ACC112 (cell line): ENCODE results near the gene DCTN3.

ENCODE experiments used
- H2AFZ ChIP-seq: fragments of 200-600 bp; sonication (generic); one replicate; pipeline ENCODE4 v1.6.0; 2017; ENCODE audit warnings: antibody characterized with exemption, low read length; ENCODE audit not compliant: unreplicated experiment
- H3K27ac ChIP-seq: fragments of 200-600 bp; sonication (generic); 2 replicates; pipeline ENCODE4 v1.5.1; 2014; ENCODE audit warnings: low read depth, mild to moderate bottlenecking, antibody characterized with exemption, low read length, moderate library complexity
- H3K27me3 ChIP-seq: fragments of 200-600 bp; sonication (generic); 2 replicates; pipeline ENCODE4 v1.6.1; 2014; ENCODE audit warnings: mild to moderate bottlenecking, antibody characterized with exemption, low read length, moderate library complexity, mixed read lengths; ENCODE audit not compliant: insufficient read depth
- H3K36me3 ChIP-seq: fragments of 200-600 bp; sonication (generic); 2 replicates; pipeline ENCODE4 v1.6.1; 2016; ENCODE audit warnings: mild to moderate bottlenecking, antibody characterized with exemption, low read length, moderate library complexity, mixed read lengths; ENCODE audit not compliant: insufficient read depth
- H3K4me1 ChIP-seq: fragments of 200-600 bp; sonication (generic); one replicate; pipeline ENCODE4 v1.6.1; 2016; ENCODE audit warnings: low read length, mixed read lengths; ENCODE audit not compliant: insufficient read depth, unreplicated experiment, control insufficient read depth
- H3K4me3 ChIP-seq: fragments of 200-600 bp; sonication (generic); 2 replicates; pipeline ENCODE4 v1.5.1; 2014; ENCODE audit warnings: mild to moderate bottlenecking, low read depth, low read length
- H3K79me2 ChIP-seq: fragments of 200-600 bp; sonication (generic); one replicate; pipeline ENCODE4 v1.6.0; 2016; ENCODE audit warnings: low read length; ENCODE audit not compliant: control insufficient read depth, unreplicated experiment, insufficient read depth

The DCTN3 gene

DNA sequence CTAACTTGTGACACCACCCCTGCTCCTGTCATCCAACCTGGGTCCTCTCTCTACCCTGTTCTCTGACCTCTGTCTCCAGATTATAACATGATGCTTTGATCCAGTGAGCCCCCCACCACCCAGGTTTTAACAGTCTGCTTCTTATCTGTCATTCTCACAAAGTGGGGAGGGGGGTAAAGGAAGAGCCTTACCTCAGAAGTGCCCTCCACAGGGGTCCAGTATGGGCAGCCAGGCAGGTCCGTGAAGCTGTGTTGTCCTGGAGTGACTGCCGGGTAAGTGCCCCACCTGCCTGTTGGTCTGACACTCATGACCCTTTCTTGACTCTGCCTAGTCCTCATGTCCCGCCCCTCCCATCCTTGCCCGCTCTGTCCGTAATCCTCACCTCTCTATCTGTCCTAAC is 35.1 kb upstream of the DCTN3 start:
- Histone ChIP-seq H2AFZ (no peak overlapping the region), H3K36me3 (no peaks in the 10 kb centered on the region), H3K27me3 (no peaks in the 10 kb centered on the region), H3K4me1 (peaks cover 35% of the 10 kb centered on the region), H3K27ac (no peak overlapping the region), H3K4me3 (no peak overlapping the region), H3K79me2 (no peaks in the 10 kb centered on the region)

GRCh38 chr9:34654323-34655051 is 34.2 kb upstream of the DCTN3 start:
- Histone ChIP-seq H3K36me3 (no peaks in the 10 kb centered on the region), H3K27ac (no peak overlapping the region), H3K27me3 (no peaks in the 10 kb centered on the region)

GRCh38 chr9:34653151-34654072 is 33.1 kb upstream of the DCTN3 start:
- Histone ChIP-seq H3K4me3 (peak overlapping the region; percentile 76), H3K36me3 (no peaks in the 10 kb centered on the region), H2AFZ (peak overlapping the region; percentile 53), H3K27ac (peak overlapping the region; percentile 41), H3K79me2 (peaks cover under 1% of the 10 kb centered on the region), H3K27me3 (no peaks in the 10 kb centered on the region), H3K4me1 (peaks cover 35% of the 10 kb centered on the region)

More at GRCh38 chr9:34654323-34655051, 34.2 kb upstream of the DCTN3 start:
- peaks cover 35% of the 10 kb centered on the region for H3K4me1 ChIP-seq
- no peak overlapping the region for H2AFZ ChIP-seq
- no peaks in the 10 kb centered on the region for H3K79me2 ChIP-seq
- no peak overlapping the region for H3K4me3 ChIP-seq

GRCh38 chr9:34652602-34653000 is 32.3 kb upstream of the DCTN3 start:
- Histone ChIP-seq H3K36me3 (no peaks in the 10 kb centered on the region), H2AFZ (peak overlapping the region; percentile 53), H3K4me3 (peak overlapping the region; percentile 76), H3K79me2 (peaks cover 8% of the 10 kb centered on the region), H3K27ac (peak overlapping the region; percentile 41), H3K4me1 (peaks cover 42% of the 10 kb centered on the region), H3K27me3 (no peaks in the 10 kb centered on the region)

DNA sequence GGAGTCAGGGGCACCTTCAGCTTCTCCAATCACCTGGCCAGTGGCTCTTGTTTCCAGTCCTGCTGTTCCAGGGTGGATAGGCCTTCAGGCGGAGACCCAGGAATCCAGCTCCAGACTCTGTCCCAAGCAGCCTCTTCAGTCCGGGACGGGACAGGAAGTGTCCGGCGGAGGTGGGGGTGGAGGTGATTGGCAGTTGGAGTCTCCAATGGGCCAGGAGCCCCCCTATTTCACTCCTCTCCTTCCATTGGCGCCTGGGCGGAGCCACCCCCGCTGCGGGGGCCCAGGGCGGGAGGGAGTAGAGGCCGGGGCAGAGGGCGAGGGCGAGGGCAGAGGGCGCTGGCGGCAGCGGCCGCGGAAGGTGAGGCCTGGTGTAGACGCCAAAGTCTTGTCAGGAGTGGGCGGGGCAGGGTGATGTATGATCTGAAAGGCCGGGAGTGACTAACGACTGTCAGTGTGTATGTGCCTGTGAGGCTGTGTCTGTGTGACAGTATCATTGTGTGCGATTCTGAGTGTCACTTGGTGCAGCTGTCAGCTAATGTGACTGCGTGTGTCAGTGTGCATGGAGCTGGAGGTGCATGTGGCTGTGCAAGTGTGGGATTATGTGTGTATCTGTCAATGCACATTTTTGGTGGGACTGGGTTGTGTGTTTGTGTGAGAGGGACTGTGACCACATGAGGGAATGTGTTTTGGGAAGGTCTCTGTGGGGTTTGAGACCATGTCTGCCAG is 31.7 kb upstream of the DCTN3 start, which contains the start of gene IL11RA:
Gene IL11RA (plus strand): TSS at position 310 of the 726 bp plus-strand sequence. CDS start 3,033 bp downstream, outside the sequence.
- peak within 1 kb of the TSS; percentile 62 for H3K27ac ChIP-seq
- peaks cover 47% of the 10 kb centered on the region for H3K4me1 ChIP-seq
- no peaks in the 10 kb centered on the region for H3K36me3 ChIP-seq
- H3K27me3 ChIP-seq = no peaks in the 10 kb centered on the region
- H2AFZ ChIP-seq = peak within 1 kb of the TSS; percentile 93
- H3K4me3 ChIP-seq = peak within 1 kb of the TSS; percentile 76
- H3K79me2 ChIP-seq = peaks cover 12% of the 10 kb centered on the region

DNA sequence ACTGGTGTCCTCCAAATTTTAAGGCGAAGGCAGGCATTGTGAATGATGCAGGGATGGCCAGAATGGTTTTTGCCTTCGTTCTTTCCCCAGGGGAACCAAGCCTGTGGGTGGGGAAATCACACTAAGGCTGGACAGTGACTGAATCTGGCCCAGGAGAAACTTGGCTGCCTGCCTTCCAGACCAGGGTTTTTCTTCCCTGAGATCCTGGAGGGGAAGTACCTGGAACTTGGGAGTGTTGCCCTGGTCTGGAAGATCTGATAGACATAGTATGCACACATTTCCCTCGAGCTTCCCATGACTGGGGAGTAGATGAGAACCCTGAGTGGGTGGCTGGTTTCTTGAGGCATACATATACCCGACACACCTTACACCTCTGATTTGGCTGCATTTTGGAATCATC is 31.0 kb upstream of the DCTN3 start:
- Histone ChIP-seq H3K4me3 (peak overlapping the region; percentile 76), H3K27me3 (no peaks in the 10 kb centered on the region)

DNA sequence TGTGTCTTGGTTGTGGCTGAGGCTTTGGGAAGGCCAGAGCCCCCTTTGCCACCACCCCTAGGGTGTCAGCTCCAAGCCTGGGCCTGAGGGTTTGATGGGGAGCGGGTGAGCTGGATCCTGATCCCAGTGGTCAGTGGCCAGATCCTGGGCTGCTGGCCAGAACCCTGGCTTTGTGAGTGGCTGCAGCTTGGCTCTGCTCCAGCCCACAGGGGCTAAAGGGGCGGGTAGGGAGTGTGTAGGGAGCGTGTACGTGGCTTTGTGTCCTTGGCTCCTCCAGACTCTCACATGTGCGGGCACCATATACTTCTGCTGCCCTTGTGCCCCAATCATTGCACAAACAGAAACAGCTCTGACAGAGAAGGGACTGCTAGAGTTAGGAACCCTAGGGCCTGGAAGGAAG is 30.5 kb upstream of the DCTN3 start:
- H3K27ac ChIP-seq = peak overlapping the region; percentile 62
- no peaks in the 10 kb centered on the region for H3K36me3 ChIP-seq
- H2AFZ ChIP-seq = no peak overlapping the region
- H3K4me1 ChIP-seq = peaks cover 51% of the 10 kb centered on the region
- no peak overlapping the region for H3K4me3 ChIP-seq
- H3K79me2 ChIP-seq = peaks cover 12% of the 10 kb centered on the region
- H3K27me3 ChIP-seq = no peaks in the 10 kb centered on the region

More for the DNA sequence above, 31.0 kb upstream of the DCTN3 start:
- peak overlapping the region; percentile 62 for H3K27ac ChIP-seq
- peaks cover 47% of the 10 kb centered on the region for H3K4me1 ChIP-seq
- peaks cover 12% of the 10 kb centered on the region for H3K79me2 ChIP-seq
- H2AFZ ChIP-seq = peak overlapping the region; percentile 93
- no peaks in the 10 kb centered on the region for H3K36me3 ChIP-seq

DNA sequence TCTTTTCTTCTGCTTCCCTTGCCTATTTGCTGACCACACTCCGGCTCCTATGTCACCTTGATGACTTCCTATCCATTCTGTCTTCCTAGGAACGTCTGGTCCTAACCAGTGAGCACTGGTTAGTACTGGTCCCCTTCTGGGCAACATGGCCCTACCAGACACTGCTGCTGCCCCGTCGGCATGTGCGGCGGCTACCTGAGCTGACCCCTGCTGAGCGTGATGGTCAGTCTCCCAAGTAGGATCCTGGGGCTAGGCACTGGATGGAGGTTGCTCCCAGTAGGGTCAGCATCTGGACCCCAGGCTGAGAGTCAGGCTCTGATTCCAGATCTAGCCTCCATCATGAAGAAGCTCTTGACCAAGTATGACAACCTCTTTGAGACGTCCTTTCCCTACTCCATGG is 28.4 kb upstream of the DCTN3 start:
- H3K36me3 ChIP-seq = no peaks in the 10 kb centered on the region
- H2AFZ ChIP-seq = no peak overlapping the region
- no peak overlapping the region for H3K4me3 ChIP-seq
- no peaks in the 10 kb centered on the region for H3K27me3 ChIP-seq
- H3K79me2 ChIP-seq = peaks cover 12% of the 10 kb centered on the region
- H3K27ac ChIP-seq = no peak overlapping the region
- peaks cover 46% of the 10 kb centered on the region for H3K4me1 ChIP-seq

DNA sequence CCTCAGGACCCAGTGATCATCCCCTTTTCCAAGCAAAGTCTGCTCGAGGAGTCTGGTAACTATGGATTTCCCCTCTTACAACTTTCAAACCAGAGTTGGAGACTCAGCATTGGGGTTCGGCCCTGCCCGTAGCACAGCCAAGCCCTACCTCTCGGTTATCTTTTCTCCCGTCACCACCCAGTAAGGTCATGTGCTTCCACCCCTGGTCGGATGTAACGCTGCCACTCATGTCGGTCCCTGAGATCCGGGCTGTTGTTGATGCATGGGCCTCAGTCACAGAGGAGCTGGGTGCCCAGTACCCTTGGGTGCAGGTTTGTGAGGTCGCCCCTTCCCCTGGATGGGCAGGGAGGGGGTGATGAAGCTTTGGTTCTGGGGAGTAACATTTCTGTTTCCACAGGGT is 27.4 kb upstream of the DCTN3 start:
- no peak overlapping the region for H3K27ac ChIP-seq
- no peak overlapping the region for H2AFZ ChIP-seq
- peak overlapping the region; percentile 89 for H3K4me3 ChIP-seq

GRCh38 chr9:34647084-34647403 is 26.7 kb upstream of the DCTN3 start:
- H2AFZ ChIP-seq = peak overlapping the region; percentile 79
- H3K27me3 ChIP-seq = no peaks in the 10 kb centered on the region
- peaks cover 12% of the 10 kb centered on the region for H3K79me2 ChIP-seq
- peak overlapping the region; percentile 40; the same call in 1 of the 2 replicates for H3K27ac ChIP-seq
- no peaks in the 10 kb centered on the region for H3K36me3 ChIP-seq
- peaks cover 30% of the 10 kb centered on the region for H3K4me1 ChIP-seq
- H3K4me3 ChIP-seq = peak overlapping the region; percentile 89

More for the DNA sequence above, 27.4 kb upstream of the DCTN3 start:
- Histone ChIP-seq H3K27me3 (no peaks in the 10 kb centered on the region), H3K36me3 (no peaks in the 10 kb centered on the region), H3K4me1 (peaks cover 36% of the 10 kb centered on the region), H3K79me2 (peaks cover 12% of the 10 kb centered on the region)
